SK-N-SH (cell line): ENCODE results near the gene RHEBL1. TPM values are rescaled to one million over a fixed set of nuclear protein-coding genes. Genes with fewer than 3 reads are reported as not detected.

Source experiments
- CTCF ChIA-PET: fragments of 300-600, 350-600 bp; formaldehyde crosslinking; extraction: SDS; loops from one replicate; lab custom pipeline; 2021; lab: Yijun Ruan, JAX
- POLR2A ChIA-PET: fragments of 350-600 bp; sonication (Branson Sonifier 250); formaldehyde crosslinking; extraction: SDS; loops from one replicate; lab custom pipeline; 2020; ENCODE audit warnings: antibody characterized with exemption, inconsistent platforms; lab: Yijun Ruan, JAX
- DNase-seq: peaks from one replicate; pipeline ENCODE4 v3.0.0; 2012
- H2AFZ ChIP-seq: fragments of 200-600 bp; sonication (generic); 2 replicates; pipeline ENCODE4 v1.8.1; 2016; ENCODE audit warnings: antibody characterized with exemption, mild to moderate bottlenecking, low read depth
- H3F3A ChIP-seq: fragments of 200-600 bp; sonication (generic); replicated peaks from 2 replicates; pipeline ENCODE3; 2016; ENCODE audit warnings: antibody characterized with exemption, mild to moderate bottlenecking; ENCODE audit not compliant: insufficient read depth
- H3K27ac ChIP-seq, 2 experiments: fragments of 200-500 bp in 1 of 2; fragments of 200-600 bp in 1 of 2; sonication (Bioruptor generic) in 1 of 2; sonication (generic), shearing (Covaris generic) in 1 of 2; 2 replicates each; pipeline versions ENCODE4 v1.5.1 to v1.6.1; 2014 to 2016; ENCODE audit warnings: low read depth in 2 of 2, inconsistent platforms in 1 of 2, low read length in 1 of 2, mild to moderate bottlenecking in 1 of 2, mixed read lengths in 1 of 2
- H3K27me3 ChIP-seq: fragments of 200-600 bp; sonication (generic), shearing (Covaris generic); 2 replicates; pipeline ENCODE4 v1.6.1; 2016; ENCODE audit warnings: mixed run types; ENCODE audit not compliant: insufficient read depth
- H3K36me3 ChIP-seq, 2 experiments: fragments of 200-500 bp in 1 of 2; fragments of 200-600 bp in 1 of 2; sonication (Bioruptor generic) in 1 of 2; sonication (generic) in 1 of 2; replicated peaks in 1 of 2; 2 replicates each; pipeline versions ENCODE3 to v1.5.1; 2014 to 2016; ENCODE audit warnings: low read length in 1 of 2, mild to moderate bottlenecking in 1 of 2; ENCODE audit not compliant: insufficient read depth in 2 of 2, control insufficient read depth in 1 of 2
- H3K4me1 ChIP-seq, 2 experiments: fragments of 200-500 bp in 1 of 2; fragments of 200-600 bp in 1 of 2; sonication (Bioruptor generic) in 1 of 2; sonication (generic), shearing (Covaris generic) in 1 of 2; 2 replicates each; pipeline versions ENCODE4 v1.5.1 to v1.6.1; 2014 to 2016; ENCODE audit warnings: low read depth in 1 of 2, low read length in 1 of 2, mixed run types in 1 of 2; ENCODE audit not compliant: insufficient read depth in 2 of 2, control insufficient read depth in 1 of 2
- H3K4me2 ChIP-seq: fragments of 200-600 bp; sonication (generic), shearing (Covaris generic); 2 replicates; pipeline ENCODE4 v1.6.1; 2017; ENCODE audit warnings: mixed run types
- H3K4me3 ChIP-seq, 2 experiments: fragments of 200-500 bp in 1 of 2; fragments of 200-600 bp in 1 of 2; sonication (Bioruptor generic) in 1 of 2; sonication (generic), shearing (Covaris generic) in 1 of 2; 2 replicates each; pipeline versions ENCODE4 v1.5.1 to v1.8.1; 2014 to 2016; ENCODE audit warnings: low read depth in 2 of 2, inconsistent platforms in 1 of 2, low read length in 1 of 2, mild to moderate bottlenecking in 1 of 2, mixed read lengths in 1 of 2, moderate library complexity in 1 of 2
- H3K79me2 ChIP-seq: fragments of 200-600 bp; sonication (generic); 2 replicates; pipeline ENCODE4 v1.8.1; 2017; ENCODE audit warnings: mild to moderate bottlenecking; ENCODE audit not compliant: insufficient read depth
- H3K9ac ChIP-seq: fragments of 200-600 bp; sonication (generic); 2 replicates; pipeline ENCODE4 v1.6.1; 2017; ENCODE audit warnings: mixed run types
- H3K9me2 ChIP-seq: fragments of 200-600 bp; sonication (generic); 2 replicates; pipeline ENCODE4 v1.6.1; 2017; ENCODE audit warnings: mixed run types
- H3K9me3 ChIP-seq: fragments of 200-600 bp; sonication (generic); 2 replicates; pipeline ENCODE4 v1.6.1; 2017; ENCODE audit warnings: mixed run types, mild to moderate bottlenecking, moderate library complexity
- H4K20me1 ChIP-seq: fragments of 200-600 bp; sonication (generic); 2 replicates; pipeline ENCODE4 v1.6.1; 2017; ENCODE audit warnings: mild to moderate bottlenecking, mixed run types; ENCODE audit not compliant: insufficient read depth
- CHD2 ChIP-seq: fragments of 150-350 bp; IDR thresholded peaks from 2 replicates; pipeline ENCODE4 v1.6.1; 2018; ENCODE audit warnings: low read length; ENCODE audit not compliant: partially characterized antibody
- FOSL2 ChIP-seq: IDR thresholded peaks from 2 replicates; pipeline ENCODE4 v1.4.0; 2012; ENCODE audit warnings: low read depth, mild to moderate bottlenecking, moderate library complexity, borderline replicate concordance
- FOXJ3 ChIP-seq: sonication (generic); formaldehyde crosslinking; IDR thresholded peaks from 2 replicates; pipeline ENCODE4 v1.5.1; 2020; ENCODE audit warnings: mild to moderate bottlenecking, missing genetic modification reagents
- MEF2A ChIP-seq: IDR thresholded peaks from 2 replicates; pipeline ENCODE4 v1.4.0; 2012; ENCODE audit warnings: low read depth, borderline replicate concordance
- MXI1 ChIP-seq: IDR thresholded peaks from 2 replicates; pipeline ENCODE4 v1.6.1; 2012; ENCODE audit warnings: mild to moderate bottlenecking, low read depth, low read length, improper control_type of control experiment
- NRF1 ChIP-seq: IDR thresholded peaks from 2 replicates; pipeline ENCODE4 v1.6.1; 2012; ENCODE audit warnings: low read depth, mild to moderate bottlenecking, low read length
- POLR2AphosphoS5 ChIP-seq: IDR thresholded peaks from 2 replicates; pipeline ENCODE4 v1.6.1; 2012; ENCODE audit warnings: low read depth, low read length
- RAD21 ChIP-seq: IDR thresholded peaks from 2 replicates; pipeline ENCODE4 v1.6.1; 2012; ENCODE audit warnings: mild to moderate bottlenecking, low read length
- REST ChIP-seq: IDR thresholded peaks from 2 replicates; pipeline ENCODE4 v1.6.1; 2012; ENCODE audit warnings: mild to moderate bottlenecking, low read depth, low read length, moderate library complexity
- RFX5 ChIP-seq: IDR thresholded peaks from 2 replicates; pipeline ENCODE4 v1.6.1; 2012; ENCODE audit warnings: mild to moderate bottlenecking, improper control_type of control experiment, low read length
- RXRA ChIP-seq: IDR thresholded peaks from 2 replicates; pipeline ENCODE4 v1.4.0; 2012; ENCODE audit warnings: low read depth, mild to moderate bottlenecking, borderline replicate concordance
- SIN3A ChIP-seq: IDR thresholded peaks from 2 replicates; pipeline ENCODE4 v1.6.1; 2012; ENCODE audit warnings: low read depth, mild to moderate bottlenecking, low read length, moderate library complexity, borderline replicate concordance
- SMC3 ChIP-seq: IDR thresholded peaks from 2 replicates; pipeline ENCODE4 v1.6.1; 2012; ENCODE audit warnings: low read depth, low read length, improper control_type of control experiment
- TEAD4 ChIP-seq: IDR thresholded peaks from 2 replicates; pipeline ENCODE4 v1.4.0; 2012; ENCODE audit warnings: mild to moderate bottlenecking, borderline replicate concordance; ENCODE audit not compliant: insufficient read depth
- ZBTB33 ChIP-seq: IDR thresholded peaks from 2 replicates; pipeline ENCODE4 v1.4.0; 2012; ENCODE audit warnings: low read depth, borderline replicate concordance
- WGBS: methylation state at CpG from one replicate; pipeline ENCODE4 v1.1.6; 2017; ENCODE audit warnings: low lambda C conversion rate; 5-methylcytosine and 5-hydroxymethylcytosine counted together
- polyA plus RNA-seq, 3 experiments: library from polyadenylated mRNA; depleted of rRNA; stranded (reverse); fragments of >200 nt; gene quantifications; 2 replicates each; pipeline ENCODE4 v1.2.3, GENCODE V29; 2012
- TF ChIP-seq, protein P1 (sequence below): IDR thresholded peaks from 2 replicates; pipeline ENCODE4 v1.4.0; 2012; ENCODE audit warnings: low read depth
- TF ChIP-seq, protein P2 (sequence below): IDR thresholded peaks from 2 replicates; pipeline ENCODE4; 2012
- TF ChIP-seq, protein P3 (sequence below): fragments of 200-600 bp; sonication (generic); IDR thresholded peaks from 2 replicates; pipeline ENCODE4 v1.6.1; 2017; ENCODE audit warnings: antibody characterized with exemption, mild to moderate bottlenecking, moderate library complexity
- TF ChIP-seq, protein P4 (sequence below): fragments of 150-350 bp; IDR thresholded peaks from 2 replicates; pipeline ENCODE4 v1.6.1; 2016; ENCODE audit warnings: mild to moderate bottlenecking, low read depth, low read length

Gene RHEBL1
- polyA plus RNA-seq, 1 of the 3 experiments (the other 2 are of a cell fraction), result 2.2 TPM

DNA sequence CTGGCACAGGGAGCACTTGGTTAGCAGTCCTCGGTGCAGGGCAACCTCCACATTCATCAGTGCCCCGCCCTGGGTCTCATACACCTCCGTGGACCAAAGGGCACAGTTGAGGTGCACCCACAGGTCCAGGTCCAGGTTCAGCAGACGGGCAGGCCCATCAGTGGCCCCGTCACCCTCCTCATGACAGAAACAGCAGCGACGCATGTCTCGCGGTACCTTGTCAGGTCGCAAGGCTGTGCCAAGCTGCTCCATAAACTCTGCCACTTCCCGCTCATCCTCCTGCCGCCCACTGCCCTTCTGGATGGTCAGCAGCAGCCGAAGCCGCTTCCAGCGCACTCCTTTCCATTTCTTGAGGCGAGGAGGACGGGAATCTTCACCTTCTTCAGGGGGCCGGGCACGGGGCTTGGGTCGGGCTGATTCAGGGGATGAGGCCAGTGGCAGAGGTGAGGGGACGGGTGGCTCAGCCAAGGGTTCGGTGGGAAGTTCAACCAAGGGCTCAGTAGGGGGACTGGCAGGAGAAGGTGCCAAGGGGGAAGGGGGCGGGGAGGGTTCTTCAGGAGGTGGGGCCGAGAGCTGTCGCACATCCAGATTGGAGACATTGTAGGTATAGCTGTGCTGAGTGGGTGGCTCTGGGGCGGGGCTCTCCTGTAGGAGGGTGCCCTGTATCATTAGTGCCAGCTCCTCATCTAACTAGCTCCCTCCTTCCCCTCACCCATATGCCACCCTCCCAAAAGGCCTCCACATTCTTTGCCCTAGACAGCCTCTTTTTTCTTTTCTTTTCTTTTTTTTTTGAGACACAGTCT, 42.9 kb downstream of the RHEBL1 start:
- TF ChIP-seq SIN3A (no peak), FOSL2 (no peak), TEAD4 (no peak), POLR2AphosphoS5 (no peak), RAD21 (no peak), MEF2A (no peak), FOXJ3 (CRISPR knock-in tag) (no peak), MXI1 (no peak), REST (no peak), RFX5 (no peak), NRF1 (no peak), ZBTB33 (no peak), CHD2 (no peak), SMC3 (no peak), RXRA (no peak)
- TF ChIP-seq, protein P1, sequence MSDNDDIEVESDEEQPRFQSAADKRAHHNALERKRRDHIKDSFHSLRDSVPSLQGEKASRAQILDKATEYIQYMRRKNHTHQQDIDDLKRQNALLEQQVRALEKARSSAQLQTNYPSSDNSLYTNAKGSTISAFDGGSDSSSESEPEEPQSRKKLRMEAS, result no peak
- TF ChIP-seq, protein P2, sequence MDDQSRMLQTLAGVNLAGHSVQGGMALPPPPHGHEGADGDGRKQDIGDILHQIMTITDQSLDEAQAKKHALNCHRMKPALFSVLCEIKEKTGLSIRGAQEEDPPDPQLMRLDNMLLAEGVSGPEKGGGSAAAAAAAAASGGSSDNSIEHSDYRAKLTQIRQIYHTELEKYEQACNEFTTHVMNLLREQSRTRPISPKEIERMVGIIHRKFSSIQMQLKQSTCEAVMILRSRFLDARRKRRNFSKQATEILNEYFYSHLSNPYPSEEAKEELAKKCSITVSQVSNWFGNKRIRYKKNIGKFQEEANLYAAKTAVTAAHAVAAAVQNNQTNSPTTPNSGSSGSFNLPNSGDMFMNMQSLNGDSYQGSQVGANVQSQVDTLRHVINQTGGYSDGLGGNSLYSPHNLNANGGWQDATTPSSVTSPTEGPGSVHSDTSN, result no peak
- TF ChIP-seq, protein P3, sequence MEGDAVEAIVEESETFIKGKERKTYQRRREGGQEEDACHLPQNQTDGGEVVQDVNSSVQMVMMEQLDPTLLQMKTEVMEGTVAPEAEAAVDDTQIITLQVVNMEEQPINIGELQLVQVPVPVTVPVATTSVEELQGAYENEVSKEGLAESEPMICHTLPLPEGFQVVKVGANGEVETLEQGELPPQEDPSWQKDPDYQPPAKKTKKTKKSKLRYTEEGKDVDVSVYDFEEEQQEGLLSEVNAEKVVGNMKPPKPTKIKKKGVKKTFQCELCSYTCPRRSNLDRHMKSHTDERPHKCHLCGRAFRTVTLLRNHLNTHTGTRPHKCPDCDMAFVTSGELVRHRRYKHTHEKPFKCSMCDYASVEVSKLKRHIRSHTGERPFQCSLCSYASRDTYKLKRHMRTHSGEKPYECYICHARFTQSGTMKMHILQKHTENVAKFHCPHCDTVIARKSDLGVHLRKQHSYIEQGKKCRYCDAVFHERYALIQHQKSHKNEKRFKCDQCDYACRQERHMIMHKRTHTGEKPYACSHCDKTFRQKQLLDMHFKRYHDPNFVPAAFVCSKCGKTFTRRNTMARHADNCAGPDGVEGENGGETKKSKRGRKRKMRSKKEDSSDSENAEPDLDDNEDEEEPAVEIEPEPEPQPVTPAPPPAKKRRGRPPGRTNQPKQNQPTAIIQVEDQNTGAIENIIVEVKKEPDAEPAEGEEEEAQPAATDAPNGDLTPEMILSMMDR, result no peak
- TF ChIP-seq, protein P4, sequence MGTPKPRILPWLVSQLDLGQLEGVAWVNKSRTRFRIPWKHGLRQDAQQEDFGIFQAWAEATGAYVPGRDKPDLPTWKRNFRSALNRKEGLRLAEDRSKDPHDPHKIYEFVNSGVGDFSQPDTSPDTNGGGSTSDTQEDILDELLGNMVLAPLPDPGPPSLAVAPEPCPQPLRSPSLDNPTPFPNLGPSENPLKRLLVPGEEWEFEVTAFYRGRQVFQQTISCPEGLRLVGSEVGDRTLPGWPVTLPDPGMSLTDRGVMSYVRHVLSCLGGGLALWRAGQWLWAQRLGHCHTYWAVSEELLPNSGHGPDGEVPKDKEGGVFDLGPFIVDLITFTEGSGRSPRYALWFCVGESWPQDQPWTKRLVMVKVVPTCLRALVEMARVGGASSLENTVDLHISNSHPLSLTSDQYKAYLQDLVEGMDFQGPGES, result no peak
- Histone ChIP-seq H3K9me2 (no peaks in the 10 kb centered on the region), H3F3A (peaks cover 16% of the 10 kb centered on the region), H2AFZ (no peak overlapping the region), H3K9ac (no peak overlapping the region), H4K20me1 (no peaks in the 10 kb centered on the region), H3K4me3 (no peak overlapping the region), H3K27me3 (no peaks in the 10 kb centered on the region), H3K4me1 (no peaks in the 10 kb centered on the region), H3K36me3 (peaks cover 47 to 91% of the 10 kb centered on the region in 2 experiments), H3K4me2 (no peak overlapping the region), H3K27ac (no peak overlapping the region; a peak in 1 of 4 replicates), H3K9me3 (no peaks in the 10 kb centered on the region), H3K79me2 (no peaks in the 10 kb centered on the region)
- ChIA-PET POLR2A (no interaction called here), CTCF (interaction anchor here (1.0 to 1.1 kb wide), 3 partner anchors 17 to 65 kb away, joined by 3 to 5 read pairs (median 3); no protein-coding TSS in a partner anchor)
- peak; percentile 24 for DNase-seq
- WGBS, result 94% methylated on average over 24 of the region's 26 CpGs
